Measurements from ENCODE around the gene ST3GAL4.
A peak's percentile ranks its signal among the peaks of the same experiment; 100 is the strongest.

Gene ST3GAL4

DNA sequence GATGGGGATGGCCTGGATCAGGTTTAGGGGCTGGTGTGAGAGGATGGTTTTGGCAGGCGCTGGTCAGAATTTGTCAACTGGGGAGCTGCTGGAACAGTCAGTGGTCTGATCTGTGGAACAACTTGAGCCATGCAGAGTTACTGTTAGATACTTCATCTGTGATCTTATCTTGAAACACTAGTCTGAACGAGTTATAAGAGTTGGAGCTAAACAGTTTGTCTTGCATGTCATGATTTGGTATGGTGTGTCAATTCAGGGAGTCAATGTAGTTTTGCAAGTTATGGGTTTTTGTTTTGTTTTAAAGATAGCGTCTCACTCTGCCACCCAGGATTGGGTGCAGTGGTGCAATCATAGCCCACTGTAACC, 54.1 kb downstream of the ST3GAL4 start:
- DNase-seq = no peak

DNA sequence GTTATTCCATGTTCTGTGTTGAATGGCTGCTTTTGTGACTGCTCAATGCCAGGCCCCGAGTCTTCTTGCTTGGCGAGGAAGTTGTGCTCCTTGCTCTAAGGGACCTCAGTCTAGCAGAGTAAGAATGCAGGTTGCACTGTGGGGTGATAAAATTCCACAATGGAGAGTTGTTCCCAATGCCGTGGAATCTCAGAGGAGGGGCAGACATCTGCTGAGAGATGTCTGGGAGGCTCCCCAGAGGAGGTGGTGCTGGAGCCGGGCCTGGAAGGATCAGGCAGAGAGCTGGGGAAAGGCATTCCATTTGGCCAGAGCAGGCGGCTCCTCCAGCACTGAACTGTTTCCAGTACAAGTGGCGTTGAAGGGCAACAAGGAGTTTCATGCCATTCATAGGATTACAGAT, 55.2 kb downstream of the ST3GAL4 start:
- no peak for DNase-seq

DNA sequence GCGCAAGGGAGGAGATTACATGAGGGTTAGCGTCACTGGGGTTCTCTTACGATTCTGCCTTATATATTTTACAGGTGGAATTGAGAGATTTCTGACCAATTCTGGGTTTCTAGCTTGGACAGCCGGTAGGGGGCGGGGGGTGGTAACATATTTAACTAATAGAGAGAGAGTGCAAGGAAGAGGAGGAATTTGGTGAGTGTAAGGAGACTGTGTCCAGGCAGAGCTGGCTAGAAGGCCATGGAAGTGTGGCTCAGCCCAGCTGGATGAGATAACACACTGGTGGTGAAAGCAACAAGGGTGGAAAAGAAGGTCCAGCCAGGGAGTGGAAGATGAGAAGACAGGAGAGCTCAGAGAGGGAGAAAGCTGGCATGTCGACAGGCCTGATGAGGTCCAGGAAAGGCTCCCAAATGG, 56.5 kb downstream of the ST3GAL4 start:
- no peak for DNase-seq

DNA sequence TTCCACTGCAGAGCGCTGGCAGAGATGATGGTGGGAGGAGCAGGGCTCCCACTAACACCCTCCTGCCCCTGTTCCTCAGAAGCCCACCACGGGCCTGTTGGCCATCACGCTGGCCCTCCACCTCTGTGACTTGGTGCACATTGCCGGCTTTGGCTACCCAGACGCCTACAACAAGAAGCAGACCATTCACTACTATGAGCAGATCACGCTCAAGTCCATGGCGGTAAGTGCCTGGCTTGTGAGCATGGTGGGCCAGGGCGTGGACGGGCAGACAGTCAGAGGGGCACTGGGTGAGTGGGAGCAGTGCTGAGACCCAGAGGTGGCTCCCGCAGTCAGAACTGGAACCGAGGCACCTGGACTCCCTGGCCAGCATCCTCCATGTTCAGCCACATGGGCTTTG, 57.9 kb downstream of the ST3GAL4 start:
- DNase-seq = no peak

DNA sequence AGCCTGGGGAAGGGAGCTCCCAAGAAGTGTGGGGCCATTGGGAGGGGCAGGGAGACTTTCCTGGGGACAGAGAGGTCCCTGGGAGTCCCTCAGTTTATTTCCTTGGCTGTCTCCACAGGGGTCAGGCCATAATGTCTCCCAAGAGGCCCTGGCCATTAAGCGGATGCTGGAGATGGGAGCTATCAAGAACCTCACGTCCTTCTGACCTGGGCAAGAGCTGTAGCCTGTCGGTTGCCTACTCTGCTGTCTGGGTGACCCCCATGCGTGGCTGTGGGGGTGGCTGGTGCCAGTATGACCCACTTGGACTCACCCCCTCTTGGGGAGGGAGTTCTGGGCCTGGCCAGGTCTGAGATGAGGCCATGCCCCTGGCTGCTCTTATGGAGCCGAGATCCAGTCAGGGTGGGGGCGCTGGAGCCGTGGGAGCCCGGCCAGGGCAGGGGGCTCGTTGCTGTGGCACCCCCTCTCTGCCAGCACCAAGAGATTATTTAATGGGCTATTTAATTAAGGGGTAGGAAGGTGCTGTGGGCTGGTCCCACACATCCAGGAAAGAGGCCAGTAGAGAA, 58.4 kb downstream of the ST3GAL4 start:
- no peak for DNase-seq

DNA sequence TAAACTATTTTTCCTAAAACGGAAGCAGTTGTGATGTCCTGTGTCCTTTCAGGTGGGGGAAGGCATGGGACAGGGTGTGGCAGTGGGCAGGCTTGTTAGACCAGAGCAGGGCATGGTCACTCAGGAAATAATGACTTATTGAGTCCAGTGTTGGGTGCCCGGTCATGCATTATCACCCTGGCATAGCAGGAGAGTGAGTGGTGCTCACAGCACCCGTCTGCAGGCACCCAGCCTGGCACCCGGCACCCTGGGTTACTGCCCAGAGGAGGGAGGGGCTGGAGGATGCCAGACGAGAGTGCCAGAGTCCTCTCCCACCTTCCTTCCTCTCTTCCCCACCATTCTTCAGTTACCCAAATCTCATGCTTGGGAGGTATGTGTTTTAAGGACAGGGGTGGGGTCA, 59.1 kb downstream of the ST3GAL4 start:
- no peak for DNase-seq

DNA sequence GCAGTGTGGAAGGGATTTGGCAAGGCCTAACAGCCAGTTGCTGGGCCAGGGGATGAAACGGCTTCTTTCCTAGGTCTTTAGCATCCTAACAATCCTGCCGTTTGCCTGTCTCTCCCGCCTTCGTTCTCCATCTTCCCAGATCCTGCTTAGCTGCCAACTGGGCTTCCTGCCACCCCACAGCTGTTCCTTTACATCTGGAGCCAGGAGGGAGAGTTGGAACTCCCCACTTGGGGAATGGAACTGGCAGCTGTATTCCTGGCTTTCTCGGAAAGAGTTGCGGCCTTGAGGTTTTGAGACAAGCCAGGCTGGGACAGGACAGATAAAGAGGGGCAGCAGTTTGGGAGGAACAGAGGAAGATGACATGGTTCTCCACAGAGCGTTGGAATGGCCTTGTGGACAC, 59.6 kb downstream of the ST3GAL4 start:
- no peak for DNase-seq

DNA sequence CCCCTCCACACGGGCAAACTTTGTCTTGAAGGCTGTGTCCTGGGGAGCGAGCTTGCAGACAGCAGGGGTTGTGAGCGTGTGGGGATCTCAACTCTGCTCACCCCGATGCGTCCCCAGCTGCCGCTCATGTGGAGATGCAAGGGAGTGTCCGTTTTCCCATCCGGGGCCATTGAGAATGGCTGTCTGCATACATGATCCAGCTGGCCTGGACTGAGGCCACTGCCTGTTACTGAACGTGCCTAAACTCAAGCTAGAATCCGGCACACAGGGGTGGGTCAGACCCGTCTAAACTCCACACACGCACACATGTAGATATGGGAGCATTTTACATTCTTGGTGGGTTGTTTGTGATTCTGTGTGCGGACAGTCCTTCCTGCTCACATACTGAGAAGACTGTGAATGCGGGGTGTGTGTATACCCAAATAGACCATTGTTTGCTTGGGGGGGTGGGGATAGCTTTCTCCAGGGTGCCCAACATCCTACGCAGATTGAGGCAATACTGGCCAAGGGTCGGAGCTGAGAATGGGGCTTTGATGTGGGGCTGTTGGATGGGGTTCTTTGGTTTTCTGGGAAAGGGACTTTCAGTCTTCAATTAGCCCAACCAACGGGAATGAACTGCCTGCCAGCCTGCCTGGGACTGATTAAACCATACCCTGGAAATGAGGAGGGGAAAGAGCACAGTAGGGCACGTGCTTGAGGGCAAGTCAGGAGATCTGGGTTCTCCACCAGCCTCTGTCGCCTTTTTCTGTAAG, 60.4 kb downstream of the ST3GAL4 start:
- no peak for DNase-seq

DNA sequence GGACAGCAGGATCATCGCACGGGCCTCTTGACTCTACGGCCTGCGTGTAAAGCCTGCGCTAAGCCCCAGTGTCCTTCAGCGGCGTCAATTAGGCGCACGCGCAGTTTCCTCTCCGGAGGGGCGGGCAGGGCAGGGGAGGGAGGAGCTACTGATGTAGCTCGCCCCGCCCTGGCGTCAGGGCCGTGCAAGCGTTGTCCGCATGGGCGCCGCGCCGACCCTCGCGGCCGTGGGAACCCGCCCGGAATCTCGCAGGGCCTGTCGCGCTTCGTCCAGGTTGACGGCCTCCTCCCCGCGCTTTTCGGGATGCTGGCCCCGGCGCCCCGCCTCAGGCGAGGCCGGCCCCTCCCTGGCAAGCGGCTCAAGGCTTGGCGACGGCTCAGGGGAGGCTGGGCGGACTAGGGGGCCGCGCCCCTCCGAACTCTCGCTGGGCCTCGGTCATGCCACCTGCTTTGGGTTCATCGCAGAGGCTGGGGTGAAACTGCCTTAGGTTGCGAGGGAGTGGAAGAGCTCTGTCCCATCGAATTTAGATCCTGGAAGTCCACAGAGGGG, 61.1 kb downstream of the ST3GAL4 start:
- peak; percentile 74 for DNase-seq

DNA sequence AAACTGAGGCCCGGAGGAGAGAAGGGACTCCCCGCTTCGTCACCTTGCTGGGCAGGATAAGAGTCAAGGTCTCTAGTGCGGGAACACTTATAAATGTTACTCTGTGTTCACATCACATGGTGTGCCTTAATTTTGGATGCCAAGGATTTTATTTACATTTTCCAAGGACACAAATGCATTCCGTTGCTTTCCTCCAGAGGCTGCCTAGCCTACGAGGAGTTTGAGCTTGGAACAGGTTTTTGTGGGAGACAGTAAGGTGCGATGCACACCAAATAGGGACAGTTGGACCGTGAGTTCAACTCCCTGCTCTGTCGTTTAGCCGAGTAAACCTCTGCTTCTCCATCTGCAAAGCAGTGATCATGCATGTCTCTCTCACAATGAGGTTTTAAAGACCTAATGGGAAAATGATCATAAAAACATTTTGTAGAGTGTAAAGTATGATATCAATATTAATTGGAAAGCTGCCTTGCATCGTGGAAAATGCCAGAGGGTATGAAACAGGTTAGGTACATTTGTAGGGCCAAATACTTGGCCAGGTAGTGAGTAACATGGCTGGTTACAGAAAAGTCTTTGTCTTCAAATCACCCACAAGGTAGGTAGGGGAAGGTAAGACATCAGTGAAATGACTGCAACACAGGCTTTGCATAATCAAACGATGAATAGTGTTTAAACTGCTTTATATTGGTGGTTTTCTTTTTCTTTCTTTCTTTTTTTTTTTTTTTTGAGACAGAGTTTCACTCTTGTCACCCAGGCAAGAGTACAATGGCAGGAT, 61.8 kb downstream of the ST3GAL4 start:
- DNase-seq = no peak

DNA sequence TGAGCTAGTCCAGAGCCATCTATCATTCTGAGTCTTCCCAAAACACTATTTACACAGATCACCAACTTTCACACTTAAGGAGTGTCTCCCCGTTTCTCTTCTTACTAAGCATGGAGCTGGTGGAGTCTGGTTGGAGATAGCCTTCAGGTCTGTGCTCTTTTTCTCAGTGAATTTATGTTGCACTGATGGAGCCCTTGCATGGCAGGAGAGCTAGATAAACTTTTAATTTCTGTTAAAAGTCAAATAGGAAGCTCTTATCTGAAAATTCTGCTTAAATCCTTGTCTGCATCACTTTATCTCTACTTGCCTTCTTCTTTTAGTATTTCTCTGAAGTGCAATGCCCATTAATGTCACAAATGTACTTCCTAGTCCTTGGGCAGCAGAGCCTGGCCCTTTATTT, 63.4 kb downstream of the ST3GAL4 start:
- no peak for DNase-seq

DNA sequence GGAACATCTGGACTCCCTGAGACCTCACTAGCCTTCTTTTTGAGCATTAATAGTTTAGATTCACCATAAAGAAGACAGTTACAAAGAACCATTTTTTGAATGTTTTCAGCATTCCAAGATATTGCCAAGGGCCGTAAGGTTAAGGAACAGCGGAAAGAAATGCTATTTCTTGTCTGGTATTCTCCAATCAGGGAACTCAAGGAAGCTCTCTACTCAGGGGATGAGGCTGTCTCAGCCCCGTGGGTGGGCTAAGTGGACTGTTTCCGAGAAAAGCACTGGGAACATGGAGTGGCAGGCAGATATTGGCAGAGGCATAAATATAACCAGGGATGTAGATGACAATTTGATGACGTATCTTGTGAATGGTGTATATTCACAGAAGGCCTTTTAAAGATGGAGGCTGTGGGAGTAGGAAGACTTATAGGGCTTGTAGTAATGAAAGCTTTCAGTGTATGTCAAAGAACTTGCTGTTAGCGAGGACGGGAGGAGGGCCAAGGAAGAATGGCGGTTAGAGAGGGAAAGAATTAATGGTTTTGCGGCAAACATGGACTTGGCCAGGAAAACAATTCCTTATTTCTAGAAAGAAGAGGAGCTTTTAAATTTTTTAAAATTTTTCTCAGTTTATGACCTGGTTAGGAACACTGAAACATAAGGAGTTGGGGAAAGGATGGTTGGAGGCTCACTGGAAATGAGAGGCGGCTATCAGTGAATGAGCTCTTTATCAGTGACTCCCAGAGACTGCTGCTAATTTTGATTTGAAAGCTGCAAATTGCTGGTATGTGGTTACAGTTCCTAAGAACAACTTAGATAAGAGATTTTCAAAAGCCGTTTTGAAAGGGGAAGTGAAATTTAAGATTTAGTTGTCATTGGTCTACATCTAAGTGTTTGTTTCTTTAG, 64.6 kb downstream of the ST3GAL4 start:
- DNase-seq = no peak

DNA sequence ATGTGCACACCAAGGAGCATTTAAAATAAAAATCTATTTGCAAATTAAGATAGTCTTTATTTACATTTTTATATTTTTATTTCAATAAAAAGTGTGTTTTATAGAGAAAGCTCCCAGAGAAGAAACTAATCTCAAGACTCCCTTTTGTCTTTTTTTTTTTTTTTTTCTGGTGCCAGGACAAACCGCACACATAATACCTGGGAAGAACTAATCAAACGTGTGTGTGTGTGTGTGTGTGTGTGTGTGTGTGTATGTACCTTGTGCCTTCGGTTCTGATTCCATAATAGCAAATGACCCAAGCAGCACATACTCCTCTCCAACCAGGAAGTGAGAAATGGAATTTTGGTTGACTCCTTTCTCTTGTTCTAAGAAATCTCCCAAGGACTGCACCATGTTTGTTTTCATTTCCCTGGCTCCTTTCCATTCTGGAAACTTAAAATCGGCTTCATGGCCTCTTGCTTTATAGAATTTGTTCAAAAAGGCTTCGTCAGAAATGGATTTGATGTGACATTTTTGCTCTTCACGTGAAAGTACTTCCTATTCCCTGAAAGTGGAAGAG, 65.3 kb downstream of the ST3GAL4 start:
- DNase-seq = no peak

DNA sequence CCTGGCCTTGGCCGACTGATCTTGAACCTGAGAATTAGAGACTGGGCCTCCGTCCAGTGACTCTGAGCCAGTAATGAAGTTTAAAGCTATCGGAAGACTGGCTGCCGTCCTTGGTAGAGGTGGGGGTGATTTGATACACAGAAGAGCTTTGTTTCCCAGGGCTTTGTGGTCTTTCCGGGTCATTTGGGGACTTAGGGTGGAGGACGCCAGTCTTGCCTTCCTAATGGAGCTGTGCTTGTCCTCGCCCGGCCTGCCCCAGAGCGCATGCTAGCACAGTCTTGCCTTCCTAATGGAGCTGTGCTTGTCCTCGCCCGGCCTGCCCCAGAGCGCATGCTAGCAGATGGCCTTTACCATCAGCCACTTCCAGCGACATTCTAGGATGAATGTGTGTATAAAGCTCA, 65.8 kb downstream of the ST3GAL4 start:
- DNase-seq = no peak

DNA sequence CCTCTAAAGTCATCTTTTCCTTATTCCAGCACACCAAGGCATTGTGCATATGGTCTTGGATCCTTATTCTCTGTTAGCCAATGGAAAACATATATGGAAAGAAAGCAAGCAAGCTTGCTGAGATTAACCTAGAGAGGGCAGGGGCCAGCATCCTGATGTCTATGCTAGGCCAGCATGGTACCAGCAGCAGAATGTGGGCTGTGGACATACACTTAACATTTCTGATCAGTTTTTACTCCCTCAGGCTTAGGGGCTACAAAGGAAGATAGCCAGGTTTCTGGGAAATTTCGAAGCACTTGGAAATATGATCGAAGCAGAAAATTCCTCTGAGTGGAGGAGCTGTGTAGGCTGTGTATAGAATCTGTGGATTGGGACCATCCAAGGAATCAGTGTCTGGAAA, 67.0 kb downstream of the ST3GAL4 start:
- no peak for DNase-seq

DNA sequence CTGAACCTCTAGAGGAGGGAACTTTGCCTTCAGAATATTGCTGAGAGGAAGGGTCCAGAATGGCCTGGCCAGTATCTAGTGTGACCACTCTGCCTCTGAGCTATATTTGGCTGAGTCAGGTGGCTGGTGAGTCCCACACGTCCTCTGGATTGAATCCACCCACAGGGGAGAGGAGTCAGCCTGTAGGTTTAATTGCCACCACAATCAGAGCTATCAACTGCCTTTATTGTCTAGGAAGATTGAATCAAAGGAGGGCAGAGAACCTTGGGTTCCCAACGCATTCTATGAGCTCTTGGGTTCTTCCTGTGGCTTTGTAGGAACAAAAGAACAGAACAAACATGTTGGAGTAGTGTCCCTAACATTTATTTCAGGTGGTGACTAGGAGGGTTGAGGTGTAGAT, 67.7 kb downstream of the ST3GAL4 start:
- DNase-seq = no peak

DNA sequence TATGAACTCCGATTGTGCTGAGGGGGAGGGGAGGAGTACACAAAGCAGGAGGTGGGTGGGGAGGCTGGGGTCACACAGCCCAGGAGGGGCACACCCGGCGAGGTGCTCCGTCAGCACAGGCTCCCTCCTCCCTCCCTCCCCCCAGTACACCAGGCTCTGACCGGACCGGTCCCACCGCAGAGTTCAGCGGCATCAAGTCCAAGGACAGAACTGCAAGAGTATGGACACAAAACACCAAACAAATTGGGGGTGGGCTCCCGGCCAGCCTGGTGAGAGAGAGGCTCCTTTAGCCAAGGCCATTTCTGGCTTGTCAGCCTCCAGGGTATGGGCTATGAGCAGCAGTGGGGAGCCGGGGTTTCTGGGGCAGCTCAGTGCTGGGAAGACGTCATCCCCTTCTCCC, 68.3 kb downstream of the ST3GAL4 start:
- DNase-seq = no peak

DNA sequence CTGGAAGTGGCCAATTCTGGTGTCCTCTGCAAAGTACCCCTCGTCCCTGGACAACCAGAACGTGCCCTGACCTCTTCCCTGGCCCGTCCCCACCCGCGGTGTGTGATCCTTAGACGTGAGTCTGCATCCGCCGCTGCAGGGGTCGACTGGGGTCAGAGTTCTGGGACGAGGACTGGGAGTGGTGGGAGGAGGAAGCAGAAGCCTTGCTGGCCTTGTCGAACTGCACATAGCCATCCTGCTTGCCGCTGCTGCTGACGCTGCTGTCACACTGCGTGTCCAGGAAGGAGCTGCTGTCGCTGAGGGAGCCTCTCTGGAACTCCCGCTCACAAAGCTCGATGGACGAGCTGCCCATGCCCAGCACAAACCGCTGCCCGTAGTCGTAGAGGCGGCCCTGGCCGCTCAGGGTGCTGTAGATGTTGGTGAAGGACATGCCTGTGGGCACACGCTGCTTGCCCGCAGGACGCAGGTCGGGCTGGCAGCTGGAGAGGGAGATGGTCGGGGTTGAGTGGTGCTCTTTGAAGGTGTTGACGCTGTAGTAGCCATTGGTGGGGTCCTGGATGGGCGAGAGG, 69.1 kb downstream of the ST3GAL4 start:
- DNase-seq = no peak

DNA sequence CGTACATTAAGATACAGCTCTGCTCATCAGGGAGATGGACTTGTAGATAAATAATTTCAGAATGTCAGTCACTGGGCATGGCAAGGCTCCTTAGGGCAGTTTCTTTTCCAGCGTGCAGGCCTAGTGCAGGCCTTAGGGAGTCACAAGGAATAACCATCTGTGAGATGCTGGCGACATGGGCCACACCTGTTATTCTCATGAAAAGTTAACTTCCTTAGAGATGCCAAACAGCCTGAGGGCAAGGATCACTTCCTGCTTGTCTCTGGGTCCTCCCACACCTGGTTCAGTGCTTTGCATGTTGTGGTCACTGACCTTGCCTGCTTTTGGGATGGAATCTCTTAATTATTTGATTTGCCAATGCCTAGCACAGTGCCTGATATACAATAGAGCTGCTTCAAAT, 70.6 kb downstream of the ST3GAL4 start:
- DNase-seq = no peak

DNA sequence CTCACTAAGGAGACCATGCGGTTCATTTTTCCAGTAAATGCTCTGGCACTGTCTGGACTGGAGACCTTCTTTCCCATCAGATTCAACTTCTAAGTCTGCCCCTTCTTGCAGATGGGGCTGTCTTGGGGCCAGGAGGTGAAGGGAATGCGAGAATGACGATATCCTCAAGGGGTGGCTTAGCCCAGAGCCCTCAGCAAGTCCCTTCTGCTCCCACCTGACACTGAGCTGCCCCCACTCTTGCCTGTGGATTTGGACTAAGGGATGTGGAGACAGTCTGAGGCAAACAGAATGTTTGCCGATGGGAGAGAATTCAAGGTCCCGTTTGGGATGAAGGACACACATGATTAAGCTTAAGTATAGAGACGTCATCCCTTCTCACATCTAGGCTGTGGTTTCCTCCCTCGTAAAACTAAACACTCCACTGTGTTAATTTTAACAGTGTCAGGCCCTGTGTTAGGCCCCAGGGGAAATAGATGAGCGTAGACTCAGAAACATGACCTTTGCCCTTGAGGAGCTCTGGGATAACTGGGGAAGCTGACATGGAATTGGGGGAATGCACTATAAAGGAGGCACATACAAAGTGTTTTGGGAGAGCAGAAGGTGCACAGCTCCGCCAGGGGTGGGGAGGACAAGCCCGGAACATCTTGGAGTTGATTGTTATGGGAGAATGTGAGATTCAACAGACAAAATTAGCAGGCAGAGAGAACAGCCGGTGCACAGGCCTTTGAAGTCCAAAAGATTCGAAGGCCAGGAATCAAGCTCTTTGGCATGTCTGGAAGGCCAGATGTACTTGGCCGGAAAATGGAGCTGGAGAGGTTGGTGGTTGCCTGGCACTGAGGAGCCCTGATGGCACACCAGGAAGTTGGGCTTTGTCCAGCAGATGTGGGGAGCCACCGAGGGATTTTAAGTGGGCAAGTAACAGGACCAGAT, 71.6 kb downstream of the ST3GAL4 start:
- no peak for DNase-seq

Measured in activated naive CD4-positive, alpha-beta T cell treated with Interleukin-2 at 50 U/mL for 16 hours (primary cell).